Common myeloid progenitor, CD34-positive (primary cell): ENCODE results near the gene ACSS1.

Experiments used
- CTCF ChIA-PET: fragments of 350-600 bp; sonication (Branson Sonifier 250); formaldehyde crosslinking; loops from one replicate; lab custom pipeline; 2021; ENCODE audit warnings: antibody characterized with exemption; lab: Charles Lee
- POLR2A ChIA-PET: fragments of 350-600 bp; sonication (Branson Sonifier 250); formaldehyde crosslinking; loops from one replicate; lab custom pipeline; 2021; ENCODE audit warnings: antibody characterized with exemption; lab: Charles Lee
- DNase-seq, 3 donors: peaks; one replicate each; pipeline versions ENCODE4 v3.0.0 to v3.0.0-alpha.2; 2013
- H3K27ac ChIP-seq, 2 experiments: 1 replicate in 1 of 2; 2 replicates in 1 of 2; pipeline ENCODE4 v1.7.0; 2013; ENCODE audit warnings: inconsistent platforms in 2 of 2, low read length in 2 of 2, mild to moderate bottlenecking in 2 of 2, low read depth in 1 of 2, moderate library complexity in 1 of 2; ENCODE audit not compliant: severe bottlenecking in 2 of 2, insufficient read depth in 1 of 2, poor library complexity in 1 of 2
- H3K27me3 ChIP-seq, 5 experiments: replicated peaks in 2 of 5; 1 replicate in 3 of 5; 2 replicates in 2 of 5; pipeline versions ENCODE4 v1.6.1 to v1.7.0; 2013; ENCODE audit warnings: low read length in 4 of 5, mild to moderate bottlenecking in 2 of 5, moderate library complexity in 2 of 5, inconsistent platforms in 1 of 5; ENCODE audit not compliant: insufficient read depth in 5 of 5, control insufficient read depth in 4 of 5
- H3K36me3 ChIP-seq, 4 experiments: 1 replicate in 2 of 4; 2 replicates in 2 of 4; pipeline versions ENCODE4 v1.6.1 to v1.7.0; 2013; ENCODE audit warnings: low read length in 3 of 4, control low read depth in 1 of 4, mild to moderate bottlenecking in 1 of 4; ENCODE audit not compliant: control insufficient read depth in 4 of 4, insufficient read depth in 4 of 4
- H3K4me1 ChIP-seq, 4 experiments: 1 replicate in 3 of 4; 2 replicates in 1 of 4; pipeline versions ENCODE4 v1.6.1 to v1.7.1; 2013; ENCODE audit warnings: low read length in 3 of 4, mild to moderate bottlenecking in 3 of 4, control low read depth in 1 of 4, inconsistent platforms in 1 of 4, moderate library complexity in 1 of 4; ENCODE audit not compliant: control insufficient read depth in 4 of 4, insufficient read depth in 4 of 4; ENCODE audit errors: control extremely low read depth in 1 of 4
- H3K4me3 ChIP-seq, 7 experiments: 1 replicate in 4 of 7; 2 replicates in 3 of 7; pipeline versions ENCODE4 v1.5.1 to v1.7.0; 2013; ENCODE audit warnings: mild to moderate bottlenecking in 7 of 7, low read length in 6 of 7, moderate library complexity in 6 of 7, inconsistent platforms in 2 of 7, low read depth in 2 of 7, control low read depth in 1 of 7; ENCODE audit not compliant: insufficient read depth in 4 of 7, control insufficient read depth in 1 of 7; ENCODE audit errors: extremely low read depth in 1 of 7
- H3K9me3 ChIP-seq, 5 experiments: 1 replicate in 4 of 5; 2 replicates in 1 of 5; pipeline versions ENCODE4 v1.6.1 to v1.7.1; 2013; ENCODE audit warnings: low read length in 4 of 5, mild to moderate bottlenecking in 2 of 5, inconsistent platforms in 1 of 5, low read depth in 1 of 5, moderate library complexity in 1 of 5; ENCODE audit not compliant: control insufficient read depth in 4 of 5, insufficient read depth in 2 of 5; ENCODE audit errors: control extremely low read depth in 1 of 5
- WGBS: methylation state at CpG from one replicate; pipeline ENCODE4 v1.1.5; 2013; ENCODE audit not compliant: insufficient coverage; 5-methylcytosine and 5-hydroxymethylcytosine counted together

Gene ACSS1

DNA sequence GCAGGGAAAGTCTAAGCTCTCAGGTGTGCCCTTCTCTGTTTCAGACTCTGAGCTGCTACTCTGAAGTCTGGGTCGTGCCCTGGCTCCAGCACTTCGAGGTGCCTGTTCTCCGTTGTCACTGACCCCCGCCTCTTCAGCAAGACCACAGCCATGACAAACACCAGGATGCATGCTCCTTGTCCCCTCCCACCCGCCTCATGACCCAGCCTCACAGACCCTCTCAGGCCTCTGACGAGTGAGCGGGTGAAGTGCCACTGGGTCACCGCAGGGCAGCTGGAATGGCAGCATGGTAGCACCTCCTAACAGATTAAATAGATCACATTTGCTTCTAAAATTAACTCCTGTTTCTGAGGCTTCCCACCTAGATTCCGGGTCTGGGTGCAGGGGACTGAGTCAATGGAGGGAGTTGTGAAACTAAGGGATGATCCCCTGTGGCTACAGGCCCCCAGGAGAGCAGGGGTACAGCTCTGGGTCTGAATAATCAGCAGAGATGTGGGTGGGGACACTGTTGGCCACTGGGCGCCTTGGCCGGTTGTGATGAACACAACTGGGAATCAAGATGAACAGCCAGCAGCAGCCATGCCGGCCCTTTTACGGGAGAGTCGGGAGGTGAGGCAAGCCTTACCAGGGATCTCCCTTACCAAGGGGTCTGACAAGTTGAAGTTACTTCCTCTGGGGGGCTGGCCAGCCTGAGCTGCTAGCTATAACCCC is 98.2 kb downstream of the ACSS1 start:
- ChIA-PET POLR2A (no interaction called here), CTCF (interaction anchor here (0.9 to 1.1 kb wide), 2 partner anchors 9 to 18 kb away, joined by 3 to 4 read pairs; no protein-coding TSS in a partner anchor)
- no peaks in the 10 kb centered on the region for H3K9me3 ChIP-seq
- DNase-seq, result no peak
- H3K4me3 ChIP-seq, result no peak overlapping the region
- peaks cover 0 to 79% (median 45%) of the 10 kb centered on the region in 4 experiments for H3K36me3 ChIP-seq
- peaks cover 0 to 10% (median 4%) of the 10 kb centered on the region in 4 experiments for H3K4me1 ChIP-seq
- H3K27me3 ChIP-seq, result no peaks in the 10 kb centered on the region
- no peak overlapping the region for H3K27ac ChIP-seq
- 96% methylated on average over 11 of the region's 14 CpGs for WGBS

DNA sequence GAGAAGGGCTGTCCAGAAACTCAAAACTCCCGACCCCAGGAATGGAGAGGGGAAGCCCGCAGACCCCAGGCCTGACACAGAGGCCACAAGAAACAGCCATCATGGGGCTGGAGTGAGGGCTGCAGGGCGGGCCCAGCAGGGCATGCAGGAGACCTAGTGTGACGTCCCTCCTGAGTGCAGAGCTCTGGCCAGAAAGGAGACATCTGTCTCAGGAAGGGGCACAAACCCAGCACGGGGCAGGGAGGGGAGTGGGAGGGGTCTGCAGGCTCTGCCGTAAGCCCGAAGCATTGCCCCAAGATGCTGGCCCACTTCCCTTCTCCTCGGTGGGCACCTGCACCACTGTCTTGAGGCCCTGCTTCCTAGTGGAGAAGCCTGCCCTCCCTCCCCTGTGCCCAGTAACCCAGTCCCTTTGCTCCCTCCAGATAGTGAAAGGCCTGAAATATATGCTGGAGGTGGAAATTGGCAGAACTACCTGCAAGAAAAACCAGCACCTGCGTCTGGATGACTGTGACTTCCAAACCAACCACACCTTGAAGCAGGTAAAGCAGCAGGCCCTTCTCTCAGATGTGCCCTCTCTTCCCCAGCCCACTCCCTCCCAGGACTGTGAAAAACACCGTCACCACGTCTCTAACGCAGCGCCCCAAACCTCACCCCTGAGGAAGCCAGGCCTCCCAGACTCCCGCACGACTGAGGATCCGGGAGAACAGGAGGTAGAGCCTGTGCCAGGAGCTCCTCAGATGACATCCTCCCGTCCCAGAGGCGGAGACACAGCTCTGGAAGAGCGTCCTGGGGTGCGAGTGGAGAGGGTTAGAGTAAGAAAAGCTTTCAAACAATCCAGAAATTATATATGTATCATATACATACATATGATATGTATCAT is 99.2 kb downstream of the ACSS1 start:
- peaks cover 0 to 10% (median 4%) of the 10 kb centered on the region in 4 experiments for H3K4me1 ChIP-seq
- no peaks in the 10 kb centered on the region for H3K27me3 ChIP-seq
- no peak overlapping the region for H3K4me3 ChIP-seq
- no peaks in the 10 kb centered on the region for H3K9me3 ChIP-seq
- peaks cover 0 to 75% (median 39%) of the 10 kb centered on the region in 4 experiments for H3K36me3 ChIP-seq
- WGBS, result 95% methylated on average over 15 of the region's 20 CpGs
- no peak overlapping the region for H3K27ac ChIP-seq
- ChIA-PET CTCF (interaction anchor here (1.1 kb wide), 1 partner anchor 11 kb away, joined by 3 read pairs; no protein-coding TSS in a partner anchor), POLR2A (no interaction called here)
- DNase-seq, result no peak

DNA sequence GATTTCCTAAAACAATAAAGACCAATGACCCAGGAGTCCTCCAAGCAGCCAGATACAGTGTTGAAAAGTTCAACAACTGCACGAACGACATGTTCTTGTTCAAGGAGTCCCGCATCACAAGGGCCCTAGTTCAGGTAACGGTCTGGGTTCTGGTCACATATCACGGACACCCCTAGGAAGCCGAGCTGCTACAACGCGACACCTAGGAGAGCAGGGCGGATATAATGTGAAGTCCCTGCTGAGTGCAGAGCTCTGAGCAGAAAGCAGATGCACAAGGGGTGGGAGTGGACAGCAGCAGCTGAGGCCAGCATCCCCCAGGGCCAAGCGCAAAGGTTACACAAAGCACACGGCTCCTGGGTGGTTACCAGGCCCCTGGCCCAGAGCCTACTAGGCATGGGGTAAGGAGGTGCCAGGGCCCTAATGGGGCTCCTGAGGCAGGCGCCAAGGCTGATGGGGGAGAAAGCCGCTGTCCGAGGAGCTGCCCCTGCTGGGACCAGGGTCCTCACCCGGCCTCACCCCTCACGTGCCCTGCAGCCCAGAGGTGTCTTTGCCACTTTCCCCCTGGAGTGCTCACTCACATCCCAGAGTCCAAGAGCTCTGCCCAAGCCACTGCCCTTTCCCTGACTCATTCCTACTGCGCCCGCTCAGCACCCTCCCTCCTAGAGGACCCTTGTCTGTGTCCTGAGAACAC is 100.5 kb downstream of the ACSS1 start:
- Histone ChIP-seq H3K9me3 (no peaks in the 10 kb centered on the region), H3K4me1 (peaks cover 0 to 15% (median 5%) of the 10 kb centered on the region in 4 experiments), H3K36me3 (peaks cover 0 to 69% (median 32%) of the 10 kb centered on the region in 4 experiments), H3K27ac (no peak overlapping the region), H3K4me3 (no peak overlapping the region), H3K27me3 (no peaks in the 10 kb centered on the region)
- WGBS, result 96% methylated on average over 16 of the region's 18 CpGs
- ChIA-PET CTCF (interaction anchor here (1.1 kb wide), 1 partner anchor 12 kb away, joined by 3 read pairs; no protein-coding TSS in a partner anchor), POLR2A (no interaction called here)
- no peak for DNase-seq
